ENCODE measurements around the gene CLPX. TPM values are rescaled to one million over a fixed set of nuclear protein-coding genes. Genes with fewer than 3 reads are reported as not detected.

Gene CLPX
- total and polyA plus RNA-seq, 9 of the 15 experiments (the other 6 are each of a cell fraction or from before 2014, with no cell fraction given) = 11.2 to 83.3 (median 51.3) TPM

GRCh38 chr15:65217526-65218482 is 32.7 kb upstream of the CLPX start (continued):
- TF ChIP-seq TSHZ1 (CRISPR knock-in tag; IDR thresholded peaks at IDR 0.05) (no peak), ZNF253 (CRISPR knock-in tag; conservative IDR thresholded peaks at IDR 0.05) (no peak), HDAC2 (IDR thresholded peaks at IDR 0.05) (peak; percentile 68), MAFK (IDR thresholded peaks at IDR 0.05; ENCODE audit: low read length) (peak; percentile 86), ZNF584 (CRISPR knock-in tag; IDR thresholded peaks at IDR 0.05; ENCODE audit: low read depth) (no peak), ZNF12 (CRISPR knock-in tag; IDR thresholded peaks at IDR 0.05) (no peak), HMGN3 (IDR thresholded peaks at IDR 0.05; ENCODE audit: borderline replicate concordance, extremely low read depth, insufficient read length, low read depth, low read length) (no peak), USF2 (CRISPR knock-in tag; IDR thresholded peaks at IDR 0.05) (no peak), POLR3G (IDR thresholded peaks at IDR 0.05; ENCODE audit: extremely low read depth, insufficient read length, insufficient replicate concordance) (no peak), CSDE1 (IDR thresholded peaks at IDR 0.05) (0 out of 4 replicates have a peak, but pooled peaks of 1 of the 2 experiments have one; percentile 50), ZBTB43 (CRISPR knock-in tag; IDR thresholded peaks at IDR 0.05) (no peak), ILK (tag; IDR thresholded peaks at IDR 0.05; ENCODE audit: borderline replicate concordance, low read depth) (no peak), CHD2 (IDR thresholded peaks at IDR 0.05; ENCODE audit: low read depth, low read length) (no peak), TRIM24 (IDR thresholded peaks at IDR 0.05) (no peak), ZNF311 (CRISPR knock-in tag; IDR thresholded peaks at IDR 0.05) (no peak), GTF2F1 (IDR thresholded peaks at IDR 0.05; ENCODE audit: low read depth, low read length) (no peak), ZNF316 (IDR thresholded peaks at IDR 0.05) (peak; percentile 95), SMAD3 (CRISPR knock-in tag; conservative IDR thresholded peaks at IDR 0.05) (0 out of 2 replicates have a peak, but pooled peaks have one; percentile 56), ETS1 (conservative IDR thresholded peaks at IDR 0.05; ENCODE audit: control insufficient read depth, low read depth, low read length) (no peak), ZNF274 (IDR thresholded peaks at IDR 0.05; ENCODE audit: borderline replicate concordance, low read depth, low read length) (no peak), POLR2AphosphoS5 (IDR thresholded peaks at IDR 0.05; ENCODE audit: control insufficient read depth, insufficient read depth, low read depth, low read length) (no peak), ZKSCAN8 (CRISPR knock-in tag; IDR thresholded peaks at IDR 0.05) (no peak)

Data from K562 (cell line).